ENCODE data around the gene PPP6R2.
"Not testable (repeated sequence)": the region's sequence is repeated elsewhere in the genome, so short reads cannot be mapped to it uniquely, and the experiment has no call there.

The PPP6R2 gene

DNA sequence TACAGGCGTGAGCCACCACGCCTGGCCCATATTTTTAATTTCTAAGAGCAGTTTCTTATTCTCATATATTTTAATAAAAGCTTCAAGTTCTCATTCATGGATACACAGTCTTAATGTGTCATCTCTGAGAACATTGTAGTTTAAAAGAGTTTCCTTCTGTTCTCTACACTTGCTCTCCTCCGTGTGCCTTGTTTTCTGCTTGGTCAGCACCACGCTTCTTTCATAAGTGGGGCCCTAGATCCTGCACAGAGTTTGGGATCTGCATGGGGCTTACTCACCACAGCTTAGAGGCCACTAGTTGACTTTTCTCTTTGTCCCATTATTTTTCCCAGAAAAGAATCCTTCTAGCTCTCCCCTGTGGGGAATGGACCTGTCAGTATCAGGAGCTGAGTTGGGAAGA lies 58.8 kb downstream of the PPP6R2 start:
- in situ Hi-C loops (cut with HindIII; ENCODE audit: low sequenced_read_pairs), result no loop called here
- TF ChIP-seq, protein P1, sequence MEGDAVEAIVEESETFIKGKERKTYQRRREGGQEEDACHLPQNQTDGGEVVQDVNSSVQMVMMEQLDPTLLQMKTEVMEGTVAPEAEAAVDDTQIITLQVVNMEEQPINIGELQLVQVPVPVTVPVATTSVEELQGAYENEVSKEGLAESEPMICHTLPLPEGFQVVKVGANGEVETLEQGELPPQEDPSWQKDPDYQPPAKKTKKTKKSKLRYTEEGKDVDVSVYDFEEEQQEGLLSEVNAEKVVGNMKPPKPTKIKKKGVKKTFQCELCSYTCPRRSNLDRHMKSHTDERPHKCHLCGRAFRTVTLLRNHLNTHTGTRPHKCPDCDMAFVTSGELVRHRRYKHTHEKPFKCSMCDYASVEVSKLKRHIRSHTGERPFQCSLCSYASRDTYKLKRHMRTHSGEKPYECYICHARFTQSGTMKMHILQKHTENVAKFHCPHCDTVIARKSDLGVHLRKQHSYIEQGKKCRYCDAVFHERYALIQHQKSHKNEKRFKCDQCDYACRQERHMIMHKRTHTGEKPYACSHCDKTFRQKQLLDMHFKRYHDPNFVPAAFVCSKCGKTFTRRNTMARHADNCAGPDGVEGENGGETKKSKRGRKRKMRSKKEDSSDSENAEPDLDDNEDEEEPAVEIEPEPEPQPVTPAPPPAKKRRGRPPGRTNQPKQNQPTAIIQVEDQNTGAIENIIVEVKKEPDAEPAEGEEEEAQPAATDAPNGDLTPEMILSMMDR (IDR thresholded peaks at IDR 0.05; ENCODE audit: low read depth, low read length), result no peak
- DNase-seq (ENCODE audit: low read depth, low spot score), result no peak
- H3K4me3 ChIP-seq (ENCODE audit: low read depth, low read length), result no peak overlapping the region

- no peak overlapping the region for H3K4me3 ChIP-seq (ENCODE audit: low read depth, low read length)
- in situ Hi-C loops (cut with HindIII; ENCODE audit: low sequenced_read_pairs), result no loop called here
- TF ChIP-seq, protein P1 (IDR thresholded peaks at IDR 0.05; ENCODE audit: low read depth, low read length), result no peak
- no peak for DNase-seq (ENCODE audit: low read depth, low spot score)
Observed at GRCh38 chr22:50403701-50404101, 60.6 kb downstream of the PPP6R2 start.

- TF ChIP-seq, protein P1 (IDR thresholded peaks at IDR 0.05; ENCODE audit: low read depth, low read length), result no peak
- no peak overlapping the region for H3K4me3 ChIP-seq (ENCODE audit: low read depth, low read length)
- in situ Hi-C loops (cut with HindIII; ENCODE audit: low sequenced_read_pairs), result no loop called here
- DNase-seq (ENCODE audit: low read depth, low spot score), result no peak
Observed at GRCh38 chr22:50406416-50407170, 63.5 kb downstream of the PPP6R2 start.

DNA sequence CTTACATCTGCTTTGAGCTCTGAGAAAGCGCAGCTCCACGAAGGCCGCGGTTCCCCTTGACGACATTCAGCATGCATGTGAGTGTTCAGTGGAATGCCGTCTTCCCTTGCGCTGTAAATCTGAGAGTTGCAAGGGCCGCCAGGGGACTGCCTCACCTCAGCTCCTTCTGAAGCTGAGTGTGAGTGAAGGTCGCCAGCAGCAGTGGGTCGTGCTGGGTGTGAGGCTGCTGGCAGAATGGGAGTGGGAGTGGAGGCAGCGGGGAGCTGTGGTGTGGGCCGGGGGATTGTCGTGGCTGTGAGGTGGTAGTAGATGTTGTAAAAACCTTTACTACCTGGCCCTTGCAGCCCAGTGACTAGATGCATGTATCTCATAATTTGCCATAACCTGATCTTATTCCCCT lies 65.2 kb downstream of the PPP6R2 start:
- no peak overlapping the region for H3K4me3 ChIP-seq (ENCODE audit: low read depth, low read length)
- no peak for DNase-seq (ENCODE audit: low read depth, low spot score)
- in situ Hi-C loops (cut with HindIII; ENCODE audit: low sequenced_read_pairs), result no loop called here
- TF ChIP-seq, protein P1 (IDR thresholded peaks at IDR 0.05; ENCODE audit: low read depth, low read length), result no peak

DNA sequence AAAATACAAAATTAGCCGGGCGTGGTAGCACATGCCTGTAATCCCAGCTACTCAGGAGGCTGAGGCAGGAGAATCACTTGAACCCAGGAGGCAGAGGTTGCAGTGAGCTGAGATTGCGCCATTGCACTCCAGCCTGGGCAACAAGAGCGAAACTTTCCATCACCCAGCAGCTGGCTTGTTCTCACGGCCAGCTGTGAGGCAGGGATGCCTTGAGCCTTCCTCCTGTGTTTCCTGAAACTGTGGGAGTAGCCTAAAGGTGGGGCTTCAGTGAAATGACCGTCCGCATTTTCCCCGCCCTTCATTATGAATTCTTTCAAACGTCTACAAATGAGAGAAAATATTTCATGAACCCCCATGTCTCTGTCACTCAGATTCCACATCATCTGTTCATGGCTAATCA lies 65.8 kb downstream of the PPP6R2 start:
- H3K4me3 ChIP-seq (ENCODE audit: low read depth, low read length); in situ Hi-C loops (cut with HindIII; ENCODE audit: low sequenced_read_pairs); DNase-seq (ENCODE audit: low read depth, low spot score): not testable (repeated sequence)

- no peak for DNase-seq (ENCODE audit: low read depth, low spot score)
- no peak overlapping the region for H3K4me3 ChIP-seq (ENCODE audit: low read depth, low read length)
- in situ Hi-C loops (cut with HindIII; ENCODE audit: low sequenced_read_pairs), result no loop called here
- TF ChIP-seq, protein P1 (IDR thresholded peaks at IDR 0.05; ENCODE audit: low read depth, low read length), result no peak
Observed at GRCh38 chr22:50414476-50415248, 71.5 kb downstream of the PPP6R2 start.

DNA sequence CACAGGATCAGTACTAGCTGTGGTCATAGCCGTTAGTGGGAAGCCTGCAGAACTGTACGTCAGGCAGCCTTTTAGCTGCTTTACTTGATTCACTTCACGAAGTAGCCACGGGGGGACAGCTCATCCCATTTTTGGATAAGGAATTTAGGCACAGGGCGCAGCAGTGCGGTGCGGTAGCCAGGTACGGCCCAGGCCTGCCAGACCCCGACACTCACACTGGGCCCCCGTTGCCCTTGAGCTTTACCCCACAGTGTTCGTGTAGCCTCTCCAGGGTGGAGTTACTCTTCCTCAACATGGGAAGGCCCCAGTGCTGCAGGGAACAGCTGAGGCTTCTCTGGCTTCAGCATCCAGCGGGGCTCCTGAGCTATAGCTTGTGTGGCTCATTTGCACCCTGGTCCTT lies 72.3 kb downstream of the PPP6R2 start:
- H3K4me3 ChIP-seq (ENCODE audit: low read depth, low read length), result no peak overlapping the region
- in situ Hi-C loops (cut with HindIII; ENCODE audit: low sequenced_read_pairs), result no loop called here
- TF ChIP-seq, protein P1 (IDR thresholded peaks at IDR 0.05; ENCODE audit: low read depth, low read length), result no peak
- DNase-seq (ENCODE audit: low read depth, low spot score), result no peak
